LNCaP clone FGC (cell line): ENCODE results near the gene SRSF1.

Experiments
- DNase-seq: peaks from one replicate; pipeline ENCODE4 v3.0.0-alpha.2; 2011; ENCODE audit warnings: low read depth
- H3K4me3 ChIP-seq: 2 replicates; pipeline ENCODE4 v1.5.1; 2011; ENCODE audit warnings: mild to moderate bottlenecking, low read depth, low read length, control low read depth
- CTCF ChIP-seq: IDR thresholded peaks from 2 replicates; pipeline ENCODE4 v1.5.1; 2012; ENCODE audit warnings: mild to moderate bottlenecking; ENCODE audit not compliant: control insufficient read depth, insufficient read depth; ENCODE audit errors: extremely low read depth

Gene SRSF1

GRCh38 chr17:57987581-57988300 lies 19.3 kb downstream of the SRSF1 start, which contains the start of gene VEZF1:
Gene VEZF1, minus strand, starts transcription at chr17:57988254. Its CDS starts 143 bp downstream, at chr17:57988111.
- DNase-seq = no peak

GRCh38 chr17:57986841-57987580 lies 20.0 kb downstream of the SRSF1 start:
- peak overlapping the region; percentile 69 for H3K4me3 ChIP-seq
- TF ChIP-seq CTCF = no peak
- DNase-seq = no peak

More at GRCh38 chr17:57987581-57988300, 19.3 kb downstream of the SRSF1 start, which contains the start of gene VEZF1:
- H3K4me3 ChIP-seq = peak within 1 kb of the TSS; percentile 69
- TF ChIP-seq CTCF = no peak

GRCh38 chr17:57985675-57985974 lies 21.4 kb downstream of the SRSF1 start:
- no peak overlapping the region for H3K4me3 ChIP-seq
- TF ChIP-seq CTCF = no peak
- no peak for DNase-seq

GRCh38 chr17:57984936-57985674 lies 21.9 kb downstream of the SRSF1 start:
- no peak for TF ChIP-seq CTCF
- no peak overlapping the region for H3K4me3 ChIP-seq
- no peak for DNase-seq

GRCh38 chr17:57984261-57984890 lies 22.7 kb downstream of the SRSF1 start:
- TF ChIP-seq CTCF = no peak
- DNase-seq = no peak
- no peak overlapping the region for H3K4me3 ChIP-seq

GRCh38 chr17:57983446-57983845 lies 23.6 kb downstream of the SRSF1 start:
- no peak overlapping the region for H3K4me3 ChIP-seq
- no peak for DNase-seq
- no peak for TF ChIP-seq CTCF
